GM21717 (cell line): ENCODE measurements around the gene SLC35G6.
"Not testable (repeated sequence)": the region's sequence is repeated elsewhere in the genome, so short reads cannot be mapped to it uniquely, and the experiment has no call there.

Experiments
- ATAC-seq: cut with Tn5 transposase; IDR thresholded peaks from one replicate; pipeline ENCODE4 v1.9.1; 2021; ENCODE audit warnings: mild to moderate bottlenecking, moderate library complexity; ENCODE audit not compliant: unreplicated experiment

Gene SLC35G6

GRCh38 chr17:7481275-7481674, at the start of gene SLC35G6:
Gene SLC35G6, plus strand, starts transcription at chr17:7481446. Its CDS starts 71 bp downstream, at chr17:7481517.
- ATAC-seq, result not testable (repeated sequence)

- ATAC-seq, result no peak
These were observed 49.0 kb upstream of the SLC35G6 start for GRCh38 chr17:7432296-7432695.

GRCh38 chr17:7435676-7436555, 45.3 kb upstream of the SLC35G6 start:
- ATAC-seq, result peak; percentile 24

DNA sequence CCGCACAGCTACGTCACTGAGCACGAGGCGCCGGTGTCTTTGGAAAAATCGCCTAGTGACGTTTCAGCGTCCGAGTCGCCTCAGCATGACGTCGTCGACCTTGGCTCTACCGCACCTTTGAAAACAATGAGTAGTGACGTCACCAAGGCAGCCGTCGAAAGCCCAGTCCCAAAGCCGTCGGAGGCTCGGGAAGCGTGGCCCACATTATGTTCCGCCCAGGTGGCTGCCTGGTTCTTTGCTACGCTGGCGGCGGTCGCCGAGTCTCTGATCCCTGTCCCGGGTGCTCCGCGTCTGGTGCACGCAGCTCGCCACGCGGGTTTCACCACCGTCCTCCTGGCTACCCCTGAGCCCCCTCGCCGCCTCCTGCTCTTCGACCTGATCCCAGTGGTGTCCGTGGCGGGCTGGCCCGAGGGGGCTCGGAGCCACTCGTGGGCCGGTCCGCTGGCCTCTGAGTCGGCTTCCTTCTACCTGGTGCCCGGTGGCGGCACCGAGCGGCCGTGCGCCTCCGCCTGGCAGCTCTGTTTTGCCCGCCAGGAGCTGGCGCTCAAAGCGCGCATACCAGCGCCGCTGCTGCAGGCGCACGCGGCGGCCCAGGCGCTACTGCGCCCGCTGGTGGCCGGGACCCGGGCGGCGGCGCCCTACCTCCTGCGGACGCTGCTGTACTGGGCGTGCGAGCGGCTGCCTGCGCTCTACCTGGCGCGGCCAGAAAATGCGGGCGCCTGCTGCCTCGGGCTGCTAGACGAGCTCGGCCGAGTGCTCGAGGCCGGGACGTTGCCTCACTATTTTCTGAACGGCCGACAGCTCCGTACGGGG, 44.5 kb upstream of the SLC35G6 start:
- no peak for ATAC-seq

DNA sequence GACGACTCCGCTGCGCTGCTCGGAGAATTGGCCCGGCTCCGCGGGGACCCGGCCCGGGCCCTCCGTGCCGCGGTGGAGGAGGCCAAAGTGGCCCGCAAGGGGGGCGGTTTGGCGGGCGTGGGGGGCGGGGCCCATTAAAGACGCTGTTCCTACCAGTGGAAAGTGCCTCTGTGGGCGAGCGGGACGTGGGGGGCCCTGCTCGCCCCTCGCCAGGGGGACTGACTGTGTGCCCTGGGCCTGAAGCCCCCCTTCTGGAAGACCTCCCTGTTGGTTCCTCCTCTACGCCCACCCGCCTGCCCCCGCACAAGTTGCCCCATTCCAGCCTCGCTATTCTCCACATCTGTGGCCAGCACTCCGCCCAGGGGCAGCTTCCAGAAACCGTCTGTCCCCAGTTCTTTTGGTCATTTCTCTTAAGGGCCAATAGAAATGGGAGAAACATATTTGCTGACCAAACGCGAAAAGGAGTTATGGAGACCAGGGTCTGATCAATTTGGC, 43.8 kb upstream of the SLC35G6 start:
- ATAC-seq, result no peak

- ATAC-seq, result no peak
These were observed 43.2 kb upstream of the SLC35G6 start for GRCh38 chr17:7437950-7438614.

- no peak for ATAC-seq
These were observed 42.4 kb upstream of the SLC35G6 start for GRCh38 chr17:7438656-7439460.

GRCh38 chr17:7439462-7440112, 41.7 kb upstream of the SLC35G6 start, which contains the start of gene FGF11:
Gene FGF11, plus strand, starts transcription at chr17:7439512. Its CDS starts 109 bp downstream, at chr17:7439621.
- no peak for ATAC-seq

- ATAC-seq, result no peak
These were observed 41.0 kb upstream of the SLC35G6 start for GRCh38 chr17:7440113-7440833.

GRCh38 chr17:7440834-7441195, 40.4 kb upstream of the SLC35G6 start:
- ATAC-seq, result no peak

DNA sequence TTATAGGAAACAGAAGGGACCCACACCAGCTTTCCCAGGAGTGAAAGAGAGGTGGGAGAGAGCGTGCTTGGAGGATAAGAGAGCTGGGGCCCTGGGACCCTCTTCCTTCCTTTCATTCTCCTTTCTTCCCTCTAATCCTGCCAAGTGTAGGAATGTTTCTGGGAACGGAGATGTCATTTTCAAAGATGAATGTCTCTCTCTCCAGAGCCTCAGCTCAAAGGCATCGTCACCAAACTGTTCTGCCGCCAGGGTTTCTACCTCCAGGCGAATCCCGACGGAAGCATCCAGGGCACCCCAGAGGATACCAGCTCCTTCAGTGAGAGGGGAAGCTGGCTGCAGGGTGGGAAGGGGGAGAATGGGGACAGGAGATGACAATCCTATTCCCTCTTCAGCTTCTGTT, 40.0 kb upstream of the SLC35G6 start:
- no peak for ATAC-seq

- no peak for ATAC-seq
These were observed 39.1 kb upstream of the SLC35G6 start for GRCh38 chr17:7442142-7442541.

- no peak for ATAC-seq
These were observed 37.5 kb upstream of the SLC35G6 start for GRCh38 chr17:7443499-7444485.

DNA sequence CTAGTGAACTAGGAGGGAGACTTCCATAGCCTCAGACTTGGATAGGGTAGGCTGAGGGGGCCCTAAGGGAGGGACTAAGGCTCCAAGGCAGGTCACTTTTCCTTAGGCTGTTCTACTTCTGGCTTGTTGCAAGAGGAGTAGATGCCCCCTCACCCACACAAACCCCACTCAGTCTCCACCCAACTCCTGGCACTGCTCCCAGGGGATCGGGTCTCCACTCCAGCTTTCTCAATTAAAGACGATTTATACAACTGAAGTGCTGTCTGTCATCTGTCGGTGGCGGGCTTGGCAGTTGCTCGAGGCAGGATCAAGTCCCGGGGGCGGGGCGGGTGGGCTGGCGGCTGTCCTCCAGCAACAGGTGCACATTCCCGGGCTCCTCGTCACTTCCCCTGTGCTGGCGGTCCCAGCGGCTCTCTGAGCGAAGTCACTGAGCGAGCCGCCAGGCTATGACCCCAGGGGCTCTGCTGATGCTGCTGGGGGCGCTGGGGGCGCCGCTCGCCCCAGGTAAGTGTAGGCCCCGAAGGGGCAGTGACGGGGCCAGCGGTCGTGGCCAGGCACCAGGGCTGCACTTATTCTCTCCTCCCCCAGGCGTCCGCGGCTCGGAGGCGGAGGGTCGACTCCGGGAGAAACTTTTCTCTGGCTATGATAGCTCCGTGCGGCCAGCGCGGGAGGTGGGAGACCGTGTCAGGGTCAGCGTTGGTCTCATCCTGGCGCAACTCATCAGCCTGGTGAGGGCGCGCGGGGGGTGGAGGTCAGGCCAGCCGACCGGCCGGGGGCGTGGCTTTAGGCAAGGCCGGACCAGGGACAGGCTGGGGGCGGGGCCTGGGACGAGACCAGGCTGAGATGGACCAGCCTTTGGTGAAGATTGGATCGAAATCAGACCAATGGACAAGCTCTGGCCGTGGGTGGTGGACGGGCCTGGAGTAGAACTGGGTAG, 36.3 kb upstream of the SLC35G6 start, which contains the start of gene CHRNB1:
TSS of gene CHRNB1 (plus strand) at position 380 of the 937 bp plus-strand sequence. CDS start at position 447, 67 bp downstream.
- ATAC-seq, result no peak

GRCh38 chr17:7445619-7445968, 35.7 kb upstream of the SLC35G6 start:
- no peak for ATAC-seq

GRCh38 chr17:7448461-7448860, 32.8 kb upstream of the SLC35G6 start:
- no peak for ATAC-seq
